ENCODE data around the gene FNIP1. TPM values are rescaled to one million over a fixed set of nuclear protein-coding genes. Genes with fewer than 3 reads are reported as not detected.

Gene FNIP1
- total and polyA plus RNA-seq, 9 of the 15 experiments (the other 6 are each of a cell fraction or from before 2014, with no cell fraction given) = 5.0 to 32.8 (median 18.4) TPM

- no peak for ATAC-seq
- FAIRE-seq = no peak
- no TSS peak for BruUV-seq (replicated peaks)
Observed at GRCh38 chr5:131627207-131627865, 169.5 kb downstream of the FNIP1 start.

DNA sequence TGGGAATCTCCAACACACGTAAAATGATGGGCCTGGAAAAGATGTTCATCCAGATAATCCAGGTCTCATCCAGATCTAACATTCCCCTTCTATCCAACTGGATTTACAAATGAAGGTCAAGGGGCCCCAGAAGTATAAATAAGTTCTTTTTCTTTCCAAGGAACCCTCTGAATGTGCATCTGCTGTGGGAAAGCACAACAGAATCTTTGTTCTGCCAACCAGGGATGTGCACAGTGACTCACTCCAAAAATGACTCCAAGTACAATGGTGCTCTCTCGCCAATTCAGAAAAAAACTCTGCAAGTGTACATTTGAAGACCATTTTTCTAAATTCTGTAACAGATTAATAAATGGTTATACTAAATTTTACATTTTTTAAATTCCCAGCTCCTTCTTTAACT is 174.2 kb downstream of the FNIP1 start:
- intact Hi-C loops (cut with micrococcal nuclease) (no loop called here), in situ Hi-C loops (cut with MboI) (no loop called here)
- H3K4me3 ChIP-seq = no peak overlapping the region
- no TSS peak for BruUV-seq (replicated peaks)
- no peak overlapping the region for H2AFZ ChIP-seq (ENCODE audit: low read depth, low read length)
- H3K9ac ChIP-seq (ENCODE audit: insufficient read depth in 1 of 2, low read depth in 2 of 2, low read length in 2 of 2) = no peak overlapping the region
- H3K27ac ChIP-seq (ENCODE audit: extremely low read depth, low read depth, low read length) = no peak overlapping the region
- no peaks in the 10 kb centered on the region for H4K20me1 ChIP-seq (replicated peaks; ENCODE audit: control insufficient read depth, insufficient read depth, low read length)
- POLR2A ChIA-PET = interaction anchor here (0.6 kb wide), 1 partner anchor 1996 kb away, joined by 3 read pairs; no protein-coding TSS in a partner anchor
- DNase-seq (ENCODE audit: extremely low read depth in 1 of 4, low spot score in 3 of 4) = no peak
- peaks cover 99% of the 10 kb centered on the region for H3K79me2 ChIP-seq (ENCODE audit: control insufficient read depth, insufficient read depth, low read length)
- no peak overlapping the region for H3K4me2 ChIP-seq (ENCODE audit: insufficient read depth, low read length)
- 97% methylated on average over 2 of the region's 2 CpGs for WGBS (ENCODE audit: insufficient coverage, low coverage, missing lambda C conversion rate)
- CTCF ChIA-PET (ENCODE audit: low intra/inter-chr PET ratio) = no interaction called here
- H3K9me1 ChIP-seq (ENCODE audit: control insufficient read depth, insufficient read depth, low read length) = peaks cover 3% of the 10 kb centered on the region
- H3K36me3 ChIP-seq (ENCODE audit: control insufficient read depth, insufficient read depth, low read length) = peaks cover 23% of the 10 kb centered on the region
- H3K27me3 ChIP-seq (ENCODE audit: control insufficient read depth in 2 of 2, insufficient read depth in 2 of 2, low read length in 2 of 2) = no peaks in the 10 kb centered on the region
- H3K4me1 ChIP-seq (replicated peaks in 1 of 2; ENCODE audit: control insufficient read depth in 2 of 2, insufficient read depth in 2 of 2, low read length in 2 of 2) = peaks cover 0 to 8% of the 10 kb centered on the region in 2 experiments; a peak in 2 of 5 replicates
- no peak for FAIRE-seq
- no peaks in the 10 kb centered on the region for H3K9me3 ChIP-seq (replicated peaks; ENCODE audit: control insufficient read depth, insufficient read depth, low read depth, low read length)
- no peak for ATAC-seq
- TF ChIP-seq TEAD2 (tag; IDR thresholded peaks at IDR 0.05) (no peak), TAF15 (IDR thresholded peaks at IDR 0.05; ENCODE audit: low read depth, low read length) (no peak), PHB (CRISPR knock-in tag; IDR thresholded peaks at IDR 0.05) (no peak), FOXP1 (CRISPR knock-in tag; IDR thresholded peaks at IDR 0.05) (no peak), COPS2 (conservative IDR thresholded peaks at IDR 0.05) (no peak), NR3C1 (CRISPR knock-in tag; IDR thresholded peaks at IDR 0.05) (no peak), POLR2A (conservative IDR thresholded peaks at IDR 0.05) (no peak), PML (IDR thresholded peaks at IDR 0.05; ENCODE audit: low read length) (no peak), ZNF280A (IDR thresholded peaks at IDR 0.05; ENCODE audit: low read depth, partially characterized antibody) (no peak), BACH1 (tag; IDR thresholded peaks at IDR 0.05) (no peak), SLC30A9 (CRISPR knock-in tag; IDR thresholded peaks at IDR 0.05) (no peak), E2F3 (CRISPR knock-in tag; IDR thresholded peaks at IDR 0.05) (no peak), YBX1 (IDR thresholded peaks at IDR 0.05) (no peak), ZNF239 (CRISPR knock-in tag; IDR thresholded peaks at IDR 0.05) (no peak)

More at GRCh38 chr5:131627207-131627865, 169.5 kb downstream of the FNIP1 start:
- TF ChIP-seq, protein P1, sequence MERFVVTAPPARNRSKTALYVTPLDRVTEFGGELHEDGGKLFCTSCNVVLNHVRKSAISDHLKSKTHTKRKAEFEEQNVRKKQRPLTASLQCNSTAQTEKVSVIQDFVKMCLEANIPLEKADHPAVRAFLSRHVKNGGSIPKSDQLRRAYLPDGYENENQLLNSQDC (CRISPR knock-in tag; IDR thresholded peaks at IDR 0.05) = no peak
- peak; percentile 65 for TF ChIP-seq ZNF316 (IDR thresholded peaks at IDR 0.05)
- TF ChIP-seq U2AF2 (optimal IDR thresholded peaks at IDR 0.05; ENCODE audit: low read depth, low read length) = no peak
- no peak for TF ChIP-seq POLR2AphosphoS2 (IDR thresholded peaks at IDR 0.05; ENCODE audit: low read length)
- 0 out of 2 replicates have a peak, but pooled peaks have one; percentile 39 for TF ChIP-seq C11orf30 (IDR thresholded peaks at IDR 0.05; ENCODE audit: low read depth)
- TF ChIP-seq MAFG (tag; conservative IDR thresholded peaks at IDR 0.05) = 0 out of 2 replicates have a peak, but pooled peaks have one; percentile 13
- H3K27me3 ChIP-seq (ENCODE audit: control insufficient read depth in 2 of 2, insufficient read depth in 2 of 2, low read length in 2 of 2) = no peaks in the 10 kb centered on the region
- H3K9me1 ChIP-seq (ENCODE audit: control insufficient read depth, insufficient read depth, low read length) = peaks cover 4% of the 10 kb centered on the region
- no peak overlapping the region for H2AFZ ChIP-seq (ENCODE audit: low read depth, low read length)
- H3K36me3 ChIP-seq (ENCODE audit: control insufficient read depth, insufficient read depth, low read length) = peaks cover 24% of the 10 kb centered on the region
- in situ Hi-C loops (cut with MboI) = no loop called here
- H4K20me1 ChIP-seq (replicated peaks; ENCODE audit: control insufficient read depth, insufficient read depth, low read length) = peaks cover 17% of the 10 kb centered on the region
- no peak for DNase-seq (ENCODE audit: extremely low read depth in 1 of 4, low spot score in 3 of 4)
- no peaks in the 10 kb centered on the region for H3K9me3 ChIP-seq (replicated peaks; ENCODE audit: control insufficient read depth, insufficient read depth, low read depth, low read length)
- no peak overlapping the region for H3K4me2 ChIP-seq (ENCODE audit: insufficient read depth, low read length)
- WGBS (ENCODE audit: insufficient coverage, low coverage, missing lambda C conversion rate) = 83% methylated on average over 4 of the region's 4 CpGs
- H3K27ac ChIP-seq (ENCODE audit: extremely low read depth, low read depth, low read length) = no peak overlapping the region
- H3K4me1 ChIP-seq (replicated peaks in 1 of 2; ENCODE audit: control insufficient read depth in 2 of 2, insufficient read depth in 2 of 2, low read length in 2 of 2) = peaks cover 15 to 29% of the 10 kb centered on the region in 2 experiments; a peak in 4 of 5 replicates
- peaks cover 99% of the 10 kb centered on the region for H3K79me2 ChIP-seq (ENCODE audit: control insufficient read depth, insufficient read depth, low read length)
- intact Hi-C loops (cut with micrococcal nuclease) = no loop called here
- no peak overlapping the region for H3K4me3 ChIP-seq
- no peak overlapping the region for H3K9ac ChIP-seq (ENCODE audit: insufficient read depth in 1 of 2, low read depth in 2 of 2, low read length in 2 of 2)
- CTCF ChIA-PET (ENCODE audit: low intra/inter-chr PET ratio) = no interaction called here
- POLR2A ChIA-PET = interaction anchor here (0.7 to 1.8 kb wide), 3 partner anchors 12 to 832 kb away, joined by 3 to 5 read pairs (median 3); no protein-coding TSS in a partner anchor

Measured in K562 (cell line).